GM21619 (cell line): ENCODE measurements around the gene POTEI.
"Not testable (repeated sequence)": the region's sequence is repeated elsewhere in the genome, so short reads cannot be mapped to it uniquely, and the experiment has no call there.

Experiments
- ATAC-seq: cut with Tn5 transposase; IDR thresholded peaks from one replicate; pipeline ENCODE4 v1.9.1; 2021; ENCODE audit not compliant: unreplicated experiment

Gene POTEI

DNA sequence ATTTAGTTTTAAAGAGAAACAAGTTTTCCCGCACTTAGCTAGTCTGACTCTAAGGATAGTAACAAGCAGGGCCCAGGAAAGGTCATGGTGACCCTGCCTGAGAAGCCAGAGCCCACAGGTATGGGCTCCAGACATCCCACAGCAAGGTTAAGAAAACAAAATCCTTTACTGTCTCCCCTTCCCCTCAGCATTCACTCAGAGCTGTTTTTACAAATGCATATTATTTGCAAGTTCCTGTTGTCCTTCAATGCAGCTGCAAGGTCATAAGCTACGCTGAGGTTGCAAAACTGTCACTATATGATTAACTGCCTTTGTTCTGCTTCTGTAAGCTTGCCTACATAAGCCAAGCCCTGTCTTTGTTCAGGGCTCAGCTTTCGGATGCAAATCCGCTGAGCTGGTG is 18.1 kb downstream of the POTEI start:
- ATAC-seq, result not testable (repeated sequence)

DNA sequence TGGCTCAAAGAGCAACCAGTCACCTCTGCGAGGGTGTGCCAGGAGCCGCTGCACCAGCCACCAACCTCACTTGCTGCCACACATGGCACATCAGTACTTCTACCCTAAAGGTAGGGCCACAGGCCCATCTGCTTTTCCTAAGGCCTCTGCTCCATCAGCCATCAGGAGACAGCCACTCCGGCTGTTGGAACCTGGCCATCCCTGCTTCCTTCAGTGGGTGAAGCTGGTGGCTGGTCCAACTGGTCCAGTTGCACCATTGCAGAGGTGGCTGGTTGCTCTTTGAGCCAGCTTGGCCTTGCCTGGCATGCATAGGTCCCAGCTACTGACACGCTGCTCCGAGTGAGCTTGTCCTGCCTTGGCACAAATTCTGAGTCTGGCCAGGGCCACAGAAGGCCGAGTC is 53.7 kb downstream of the POTEI start:
- not testable (repeated sequence) for ATAC-seq

DNA sequence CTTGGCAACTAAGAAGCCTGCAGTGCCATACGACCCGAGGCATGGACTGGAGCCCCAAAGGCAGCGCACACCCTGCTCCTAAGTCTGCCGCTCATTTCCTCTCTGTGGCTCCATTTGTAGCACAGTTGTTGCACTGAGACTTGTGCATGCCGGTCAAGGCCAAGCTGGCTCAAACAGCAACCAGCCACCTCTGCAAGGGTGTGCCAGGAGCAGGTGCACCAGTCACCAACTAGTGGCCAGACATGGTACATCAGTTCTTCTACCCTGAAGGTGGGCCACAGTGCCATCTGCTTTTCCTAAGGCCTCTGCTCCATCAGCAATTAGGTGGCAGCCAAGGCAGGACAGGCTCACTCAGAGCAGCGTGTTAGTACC is 54.4 kb downstream of the POTEI start:
- ATAC-seq, result not testable (repeated sequence)

DNA sequence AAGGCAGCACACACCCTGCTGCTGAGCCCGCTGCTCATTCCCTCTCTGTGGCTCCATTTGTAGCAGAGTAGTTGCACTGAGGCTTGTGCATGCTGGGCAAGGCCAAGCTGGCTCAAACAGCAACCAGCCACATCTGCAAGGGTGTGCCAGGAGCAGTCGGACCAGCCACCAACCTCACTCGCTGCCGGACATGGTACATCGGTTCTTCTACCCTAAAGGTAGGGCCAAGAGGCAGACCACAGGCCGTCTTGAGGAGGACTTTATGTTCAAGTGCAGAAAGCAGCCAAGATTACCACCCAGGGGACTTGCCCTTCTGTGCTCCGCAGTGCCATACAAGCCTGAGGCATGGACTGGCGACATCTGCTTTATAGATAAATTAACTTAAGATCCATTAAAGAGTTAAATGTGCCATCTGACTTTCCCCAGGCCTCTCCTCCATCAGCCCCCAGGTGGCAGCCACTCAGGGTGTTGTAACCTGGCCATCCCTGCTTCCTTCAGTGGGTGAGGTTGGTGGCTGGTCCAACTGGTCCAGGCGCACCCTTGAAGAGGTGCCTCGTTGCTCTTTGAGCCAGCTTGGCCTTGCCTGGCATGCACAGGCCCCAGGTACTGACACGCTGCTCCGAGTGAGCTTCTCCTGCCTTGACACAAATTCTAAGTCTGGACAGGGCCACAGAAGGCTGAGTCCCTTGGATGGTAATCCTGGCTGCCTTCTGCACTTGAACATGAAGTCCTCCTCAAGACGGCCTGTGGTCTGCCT is 55.0 kb downstream of the POTEI start:
- ATAC-seq, result not testable (repeated sequence)

DNA sequence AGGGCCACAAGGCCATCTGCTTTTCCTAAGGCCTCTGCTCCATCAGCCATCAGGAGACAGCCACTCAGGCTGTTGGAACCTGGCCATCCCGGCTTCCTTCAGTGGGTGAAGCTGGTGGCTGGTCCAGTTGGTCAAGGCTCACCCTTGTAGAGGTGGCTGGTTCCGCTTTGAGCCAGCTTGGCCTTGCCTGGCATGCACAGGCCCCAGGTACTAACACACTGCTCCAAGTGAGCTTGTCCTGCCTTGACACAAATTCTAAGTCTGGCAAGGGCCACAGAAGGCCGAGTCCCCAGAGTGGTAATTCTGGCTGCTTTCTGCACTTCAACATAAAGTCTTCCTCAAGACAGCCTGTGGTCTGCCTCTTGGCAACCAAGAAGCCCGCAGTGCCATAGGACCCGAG is 56.2 kb downstream of the POTEI start:
- not testable (repeated sequence) for ATAC-seq

DNA sequence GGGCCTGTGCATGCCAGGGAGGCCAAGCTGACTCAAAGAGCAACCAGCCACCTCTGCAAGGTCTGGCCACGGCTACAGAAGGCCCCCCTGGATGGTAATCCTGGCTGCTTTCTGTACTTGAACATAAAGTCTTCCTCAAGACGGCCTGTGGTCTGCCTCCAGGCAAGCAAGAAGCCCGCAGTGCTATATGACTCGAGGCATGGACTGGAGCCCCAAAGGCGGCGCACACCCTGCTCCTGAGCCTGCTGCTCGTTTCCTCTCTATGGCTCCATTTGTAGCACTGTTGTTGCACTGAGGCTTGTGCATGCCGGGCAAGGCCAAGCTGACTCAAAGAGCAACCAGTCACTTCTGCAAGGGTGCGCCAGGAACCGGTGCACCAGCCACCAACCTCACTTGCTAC is 57.3 kb downstream of the POTEI start:
- not testable (repeated sequence) for ATAC-seq

DNA sequence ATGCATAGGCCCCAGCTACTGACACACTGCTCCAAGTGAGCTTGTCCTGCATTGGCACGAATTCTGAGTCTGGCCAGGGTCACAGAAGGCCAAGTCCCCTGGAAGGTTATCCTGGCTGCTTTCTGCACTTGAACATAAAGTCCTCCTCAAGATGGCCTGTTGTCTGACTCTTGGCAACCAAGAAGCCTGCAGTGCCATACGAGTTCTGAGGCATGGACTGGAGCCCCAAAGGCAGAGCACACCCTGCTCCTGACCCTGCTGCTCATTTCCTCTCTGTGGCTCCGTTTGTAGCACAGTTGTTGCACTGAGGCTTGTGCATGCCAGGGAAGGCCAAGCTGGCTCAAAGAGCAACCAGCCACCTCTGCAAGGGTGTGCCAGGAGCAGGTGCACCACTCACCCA is 57.9 kb downstream of the POTEI start:
- not testable (repeated sequence) for ATAC-seq

DNA sequence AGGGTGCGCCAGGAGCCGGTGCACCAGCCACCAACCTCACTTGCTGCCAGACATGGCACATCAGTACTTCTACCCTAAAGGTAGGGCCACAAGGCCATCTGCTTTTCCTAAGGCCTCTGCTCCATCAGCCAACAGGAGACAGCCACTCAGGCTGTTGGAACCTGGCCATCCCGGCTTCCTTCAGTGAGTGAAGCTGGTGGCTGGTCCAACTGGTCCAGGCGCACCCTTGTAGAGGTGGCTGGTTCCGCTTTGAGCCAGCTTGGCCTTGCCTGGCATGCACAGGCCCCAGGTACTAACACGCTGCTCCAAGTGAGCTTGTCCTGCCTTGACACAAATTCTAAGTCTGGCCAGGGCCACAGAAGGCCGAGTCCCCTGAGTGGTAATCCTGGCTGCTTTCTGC is 58.8 kb downstream of the POTEI start:
- not testable (repeated sequence) for ATAC-seq

DNA sequence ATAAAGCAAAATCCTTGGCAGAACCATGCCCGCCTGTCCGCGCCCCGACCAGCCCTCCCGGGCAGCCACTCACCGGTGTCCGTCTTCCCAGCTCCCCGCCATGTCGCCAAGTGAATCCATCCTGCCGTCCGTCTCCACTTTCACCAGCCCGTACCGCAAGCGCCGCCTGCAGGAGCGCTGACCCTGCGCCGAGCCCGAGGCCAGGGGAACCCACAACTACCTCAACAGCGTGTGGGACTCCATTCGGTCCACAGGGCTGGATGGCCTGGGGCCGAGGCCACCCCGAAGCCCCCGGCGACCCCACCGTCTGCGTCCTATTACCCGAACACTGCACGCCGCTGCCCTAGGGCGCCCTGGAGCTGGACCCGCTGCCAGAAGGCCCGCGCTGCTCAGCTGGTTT is 81.5 kb downstream of the POTEI start:
- ATAC-seq, result peak; percentile 72

DNA sequence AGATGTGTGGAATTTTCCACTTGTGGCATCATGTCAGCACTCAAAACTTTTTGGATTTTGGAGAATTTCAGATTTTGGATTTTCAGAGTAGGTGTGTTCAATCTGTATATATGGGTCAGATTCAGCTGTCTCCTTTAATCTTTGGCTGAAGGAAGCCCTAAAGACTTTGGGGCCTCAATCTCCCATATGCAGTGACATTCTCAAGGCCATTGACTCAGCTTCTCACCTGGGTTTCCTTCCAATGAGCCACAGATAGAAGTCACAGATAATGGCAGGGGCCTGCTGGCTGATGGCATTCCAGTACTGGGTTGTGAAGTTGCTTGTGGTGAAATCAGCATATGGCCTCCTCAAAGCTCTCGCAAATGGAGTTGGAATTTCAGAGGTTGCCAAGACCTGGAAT is 90.3 kb downstream of the POTEI start:
- ATAC-seq, result not testable (repeated sequence)

DNA sequence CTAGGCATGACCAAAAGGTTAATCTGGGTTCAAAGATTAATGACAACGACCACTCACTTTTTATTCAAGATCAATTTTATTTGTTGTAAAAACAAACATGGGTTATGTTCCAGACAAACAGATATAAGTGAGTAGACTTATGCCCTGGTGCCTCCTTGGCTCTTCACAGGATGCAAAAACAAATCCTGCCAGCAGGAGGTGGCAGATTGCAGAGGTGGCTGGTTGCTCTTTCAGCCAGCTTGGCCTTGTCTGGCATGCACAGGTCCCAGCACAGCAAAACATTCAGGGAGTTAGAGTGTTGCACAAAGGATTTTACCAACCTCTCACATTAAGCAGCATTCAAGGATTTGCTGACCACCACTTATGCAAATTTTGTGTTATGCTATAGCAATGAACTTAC is 92.4 kb downstream of the POTEI start:
- not testable (repeated sequence) for ATAC-seq
